Ammon's horn (tissue), 1 donor: ENCODE data around the gene DDR2.
"Not testable (repeated sequence)": the region's sequence is repeated elsewhere in the genome, so short reads cannot be mapped to it uniquely, and the experiment has no call there.

Experiments
- DNase-seq: peaks from one replicate; pipeline ENCODE4 v3.0.0-alpha.2; 2016; ENCODE audit warnings: low spot score

DDR2 gene

GRCh38 chr1:162722036-162722435 lies 89.8 kb downstream of the DDR2 start:
- peak; percentile 17 for DNase-seq

- peak; percentile 11 for DNase-seq
Measured at GRCh38 chr1:162724583-162725120, 92.4 kb downstream of the DDR2 start.

DNA sequence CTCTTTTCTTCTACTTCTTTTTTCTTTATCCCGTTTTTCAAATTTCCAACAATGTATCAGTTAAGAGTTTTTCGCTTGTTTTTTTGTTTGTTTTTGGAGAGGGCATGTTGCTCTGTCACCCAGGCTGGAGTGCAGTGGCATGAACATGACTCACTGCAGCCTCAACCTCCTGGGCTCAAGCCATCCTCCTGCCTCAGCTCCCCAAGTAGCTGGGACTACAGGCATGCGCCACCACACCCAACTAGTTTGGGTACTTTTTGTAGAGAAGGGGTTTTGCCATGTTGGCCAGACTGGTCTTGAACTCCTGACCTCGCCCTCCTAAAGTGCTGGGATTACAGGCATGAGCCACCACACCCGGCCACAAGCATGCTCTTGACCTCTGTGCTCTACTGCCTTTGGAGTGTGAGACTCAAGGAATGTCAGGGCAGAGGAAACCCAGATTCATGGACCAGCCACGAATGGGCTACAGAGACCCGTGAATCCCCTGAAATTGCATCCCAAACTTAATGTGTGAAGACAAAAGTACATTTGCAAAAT lies 93.1 kb downstream of the DDR2 start:
- no peak for DNase-seq

DNA sequence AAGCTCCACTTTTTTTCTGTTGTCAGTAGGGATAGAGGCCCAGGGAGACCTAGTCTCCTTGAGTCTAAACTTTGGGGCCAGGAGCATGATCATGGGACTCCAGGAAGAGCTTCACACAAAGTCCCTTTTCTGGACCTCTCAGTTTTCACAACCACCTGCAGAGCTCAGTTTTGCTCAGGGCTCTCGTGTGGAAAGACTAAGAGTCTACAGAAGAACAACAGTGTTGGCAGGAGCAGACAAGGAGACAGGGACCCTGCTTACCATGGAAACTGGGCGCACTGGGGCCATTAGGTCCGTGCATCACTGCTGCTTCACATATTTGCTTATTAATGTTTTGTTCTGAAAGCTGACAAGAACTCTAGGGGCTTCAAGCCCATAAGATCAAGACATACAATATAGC lies 94.3 kb downstream of the DDR2 start:
- no peak for DNase-seq

GRCh38 chr1:162727493-162727892 lies 95.2 kb downstream of the DDR2 start:
- DNase-seq, result not testable (repeated sequence)

GRCh38 chr1:162728573-162728972 lies 96.3 kb downstream of the DDR2 start:
- no peak for DNase-seq

GRCh38 chr1:162729195-162729774 lies 97.0 kb downstream of the DDR2 start:
- DNase-seq, result not testable (repeated sequence)

DNA sequence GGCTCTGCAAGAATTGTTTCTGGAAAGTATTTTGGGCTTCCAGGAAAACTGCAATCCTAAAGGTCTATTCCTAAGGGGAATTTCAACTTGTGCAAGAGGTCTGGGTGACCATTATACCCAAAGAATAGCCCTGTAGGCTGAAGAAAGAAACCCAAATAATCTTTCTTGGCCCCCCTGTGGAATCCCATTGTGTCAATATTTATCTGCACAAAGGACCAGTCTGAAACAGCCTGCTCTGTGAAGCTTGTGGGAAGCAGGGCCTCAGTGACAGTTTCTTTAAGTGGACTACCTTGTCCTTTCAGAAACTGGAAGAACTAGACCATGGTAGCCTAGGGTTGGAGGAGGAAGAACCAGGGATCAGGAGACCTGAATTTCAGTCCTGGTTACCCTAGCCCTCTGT lies 99.8 kb downstream of the DDR2 start:
- DNase-seq, result no peak

GRCh38 chr1:162732566-162733335 lies 100.5 kb downstream of the DDR2 start:
- DNase-seq, result peak; percentile 45

GRCh38 chr1:162733336-162733590 lies 101.0 kb downstream of the DDR2 start:
- no peak for DNase-seq

DNA sequence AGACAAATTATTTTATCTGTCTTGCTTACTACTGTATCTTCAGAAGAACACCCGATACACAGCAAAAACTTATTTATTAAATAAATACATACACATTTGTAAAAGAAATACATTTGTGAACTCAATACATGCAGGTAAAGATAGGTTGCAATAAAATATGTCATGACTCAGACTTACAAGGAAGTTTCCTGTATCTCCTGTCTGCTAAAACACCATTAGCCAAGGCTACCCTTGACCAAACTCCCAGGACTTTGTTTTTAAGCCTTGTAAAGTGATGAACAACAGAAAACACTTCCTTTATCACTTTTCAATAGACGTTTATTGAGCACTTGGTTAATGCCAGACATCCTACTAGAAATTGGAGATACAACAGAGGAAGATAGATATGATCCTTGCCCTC lies 101.8 kb downstream of the DDR2 start:
- no peak for DNase-seq

DNA sequence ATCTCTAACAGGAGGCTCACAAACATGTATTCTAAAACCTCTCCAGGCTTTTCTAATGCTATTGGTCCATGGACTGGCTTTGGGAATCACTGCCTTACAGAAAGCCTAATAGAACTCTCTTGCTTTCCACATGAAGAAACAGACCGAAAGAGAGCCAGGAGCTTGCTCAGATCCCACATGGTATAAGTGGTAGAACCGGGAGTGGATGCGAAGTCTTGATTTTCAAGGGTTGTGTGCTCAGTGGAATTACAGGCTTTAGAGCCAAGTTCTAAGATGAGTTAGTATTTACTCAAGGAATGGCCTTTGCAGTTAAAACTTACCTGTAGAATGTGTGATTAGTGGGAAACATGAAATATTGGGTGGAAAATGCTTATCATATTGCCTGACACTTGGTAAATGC lies 103.9 kb downstream of the DDR2 start:
- no peak for DNase-seq

DNA sequence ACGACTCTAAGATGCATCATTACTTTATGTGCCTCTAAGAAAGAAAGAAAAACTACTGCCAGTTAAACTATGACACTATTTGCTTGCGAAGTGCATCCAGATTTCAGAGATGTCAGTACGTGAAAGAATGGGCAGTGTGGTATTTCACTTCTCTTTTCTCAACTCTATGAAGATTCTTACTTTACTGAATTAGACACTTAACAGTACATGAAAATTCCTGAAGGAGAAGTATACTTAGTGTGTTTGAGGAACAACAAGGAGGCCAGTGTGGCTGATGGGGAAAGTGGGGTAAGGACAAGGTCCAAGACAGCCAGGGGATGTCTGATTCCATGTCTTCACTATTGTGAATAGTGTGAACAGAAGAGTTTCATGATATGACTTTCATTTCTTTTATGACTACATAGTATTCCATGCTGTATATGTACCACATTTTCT lies 104.4 kb downstream of the DDR2 start:
- no peak for DNase-seq

- no peak for DNase-seq
Measured at GRCh38 chr1:162740755-162741154, 108.5 kb downstream of the DDR2 start.

DNA sequence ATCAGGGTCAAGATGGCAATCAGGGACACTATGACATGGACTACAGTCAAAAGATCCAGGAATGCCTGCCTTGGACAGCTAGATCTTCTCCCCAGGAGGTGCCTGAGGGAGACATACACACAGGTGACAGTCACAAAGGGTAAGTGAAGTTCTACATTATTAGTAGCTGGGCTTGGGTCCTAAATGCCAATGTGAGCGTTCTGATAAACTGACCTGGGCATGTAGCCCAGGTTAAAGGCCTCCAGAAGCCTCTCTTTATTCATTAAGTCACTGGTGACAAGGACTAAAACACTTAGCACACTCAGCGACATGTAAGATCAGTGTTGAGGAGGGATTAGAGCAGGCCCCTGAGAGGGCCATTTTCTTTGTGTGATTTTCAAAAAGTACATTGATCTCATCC lies 109.3 kb downstream of the DDR2 start:
- no peak for DNase-seq

GRCh38 chr1:162746264-162746942 lies 114.1 kb downstream of the DDR2 start:
- DNase-seq, result not testable (repeated sequence)

DNA sequence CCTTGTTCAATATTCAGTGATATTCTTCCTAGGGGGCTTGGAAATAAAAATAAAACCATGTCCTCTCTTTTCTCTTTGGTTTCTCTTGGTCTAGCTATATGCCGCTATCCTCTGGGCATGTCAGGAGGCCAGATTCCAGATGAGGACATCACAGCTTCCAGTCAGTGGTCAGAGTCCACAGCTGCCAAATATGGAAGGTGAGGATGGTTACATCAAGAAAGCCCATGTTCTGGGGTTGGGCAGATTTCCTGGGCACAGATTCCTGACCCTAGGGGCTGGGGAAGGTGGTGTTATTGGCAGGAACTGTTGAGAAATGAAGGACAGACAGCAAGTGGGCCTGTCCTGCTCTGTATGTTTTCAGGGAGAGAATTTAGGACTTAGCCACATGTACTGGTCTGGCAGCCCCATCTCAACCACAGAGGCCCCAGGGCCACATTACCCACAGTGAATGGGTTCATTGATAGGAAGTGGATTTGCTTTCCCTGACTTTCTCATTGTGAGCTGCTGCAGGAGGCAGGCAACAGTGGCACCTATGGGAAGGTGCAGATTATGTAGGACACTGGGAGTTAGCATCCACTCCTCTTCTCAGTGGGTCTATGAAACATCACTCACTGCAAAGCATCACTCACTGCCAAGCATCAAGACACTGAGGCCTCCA lies 120.9 kb downstream of the DDR2 start:
- DNase-seq, result no peak

GRCh38 chr1:162753998-162754585 lies 121.8 kb downstream of the DDR2 start:
- DNase-seq, result no peak

DNA sequence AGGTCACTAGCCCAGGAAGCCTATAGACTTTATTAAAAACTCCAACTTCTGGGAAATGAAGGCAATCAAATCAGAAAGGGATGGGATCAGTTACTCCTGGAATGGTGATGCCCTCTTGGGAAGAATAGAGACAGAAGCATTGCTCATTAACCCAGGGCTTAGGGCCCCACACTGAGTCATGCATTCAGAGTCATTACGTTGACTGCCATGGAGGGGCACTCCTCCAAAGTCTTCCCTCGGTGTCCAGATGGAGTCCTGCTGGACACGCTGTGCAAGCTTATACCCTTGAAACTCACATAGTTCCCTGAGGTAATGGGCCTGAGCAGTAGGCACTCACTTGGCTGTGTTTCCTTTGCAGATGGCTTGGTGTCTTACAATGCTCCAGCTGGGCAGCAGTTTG lies 123.0 kb downstream of the DDR2 start:
- no peak for DNase-seq

GRCh38 chr1:162756523-162756922 lies 124.3 kb downstream of the DDR2 start:
- no peak for DNase-seq

GRCh38 chr1:162757476-162757875 lies 125.2 kb downstream of the DDR2 start:
- no peak for DNase-seq

DNA sequence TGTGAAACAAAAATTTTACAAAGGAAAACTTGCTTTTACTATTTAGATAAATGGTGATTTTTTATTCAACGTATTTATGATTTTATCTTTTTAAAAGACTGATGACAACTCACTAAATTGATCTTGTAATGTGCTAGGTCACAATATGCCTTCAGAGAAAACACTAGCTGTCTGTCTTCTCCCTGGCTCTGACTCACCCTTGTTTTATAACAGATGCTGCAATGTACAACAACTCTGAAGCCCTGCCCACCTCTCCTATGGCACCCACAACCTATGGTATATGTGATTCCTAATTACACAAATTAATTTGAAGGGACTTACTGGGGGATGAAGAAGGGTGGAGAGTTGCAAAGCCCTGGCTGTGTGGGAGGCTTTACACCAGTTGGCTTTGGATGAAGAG lies 133.5 kb downstream of the DDR2 start:
- no peak for DNase-seq
